GM12873 (cell line): ENCODE measurements around the gene ARIH1.

Experiments
- CTCF ChIP-seq: IDR thresholded peaks from 2 replicates; pipeline ENCODE4 v1.5.1; 2012; ENCODE audit warnings: low read depth, mild to moderate bottlenecking, moderate library complexity, low read length, control low read depth; ENCODE audit not compliant: insufficient read depth; ENCODE audit errors: missing control alignments

Gene ARIH1

GRCh38 chr15:72474912-72475628, 940 bp downstream of the ARIH1 start:
- TF ChIP-seq CTCF, result no peak

GRCh38 chr15:72475674-72476073, 1.5 kb downstream of the ARIH1 start:
- no peak for TF ChIP-seq CTCF

GRCh38 chr15:72481015-72481659, 7.0 kb downstream of the ARIH1 start:
- no peak for TF ChIP-seq CTCF

- TF ChIP-seq CTCF, result no peak
These were observed 8.1 kb downstream of the ARIH1 start for GRCh38 chr15:72482275-72482674.

GRCh38 chr15:72483279-72483678, 9.1 kb downstream of the ARIH1 start:
- no peak for TF ChIP-seq CTCF

GRCh38 chr15:72486144-72486543, 12.0 kb downstream of the ARIH1 start:
- TF ChIP-seq CTCF, result no peak

- TF ChIP-seq CTCF, result no peak
These were observed 13.1 kb downstream of the ARIH1 start for GRCh38 chr15:72487070-72487797.
